ENCODE measurements around the gene BPNT1. TPM values are rescaled to one million over a fixed set of nuclear protein-coding genes. Genes with fewer than 3 reads are reported as not detected.

The BPNT1 gene
- 15.4 to 22.2 TPM (median 17.4 TPM) in 5 replicates for total RNA-seq (2022; extraction: Qiagen RNA extraction; ENCODE audit: low read depth)

GRCh38 chr1:220089650-220090556, at the start of gene BPNT1:
TSS of gene BPNT1 (minus strand) at chr1:220089788. CDS start at chr1:220079846, 9,942 bp downstream.

GRCh38 chr1:220094016-220094911, 4.7 kb upstream of the BPNT1 start, which contains the start of gene IARS2:
TSS of gene IARS2 (plus strand) at chr1:220094132. CDS start at chr1:220094217, 85 bp downstream.

GRCh38 chr1:220046052-220046930, 43.3 kb downstream of the BPNT1 start, which contains the start of gene EPRS1:
TSS of gene EPRS1 (minus strand) at chr1:220046505. CDS start at chr1:220046388, 117 bp downstream.

Other genes with a start within 250 kb of the BPNT1 start
- gene SLC30A10, start 161.2 kb downstream of the BPNT1 start, total RNA-seq (2022; extraction: Qiagen RNA extraction; ENCODE audit: low read depth), result 0.05 to 0.14 TPM (median 0.09 TPM) in 5 replicates
- gene EPRS1, start 43.3 kb downstream of the BPNT1 start, total RNA-seq (2022; extraction: Qiagen RNA extraction; ENCODE audit: low read depth), result 71.1 to 91.0 TPM (median 75.4 TPM) in 5 replicates
- gene IARS2, start 4.3 kb upstream of the BPNT1 start, total RNA-seq (2022; extraction: Qiagen RNA extraction; ENCODE audit: low read depth), result 86.0 to 112 TPM (median 105 TPM) in 5 replicates
- gene RAB3GAP2, start 182.7 kb upstream of the BPNT1 start, total RNA-seq (2022; extraction: Qiagen RNA extraction; ENCODE audit: low read depth), result 11.3 to 14.9 TPM (median 13.6 TPM) in 5 replicates

Data from A549 treated with GW870086 at 1 μM for 4 hours (cell line).